GM23248 (cell line): ENCODE measurements around the gene PCCA. TPM values are rescaled to one million over a fixed set of nuclear protein-coding genes. Genes with fewer than 3 reads are reported as not detected.
"Not testable (repeated sequence)": the region's sequence is repeated elsewhere in the genome, so short reads cannot be mapped to it uniquely, and the experiment has no call there.

Experiments
- DNase-seq: peaks from one replicate; pipeline ENCODE4 v3.0.0-alpha.2; 2015
- H2AFZ ChIP-seq: fragments of 200-600 bp; sonication (generic); 2 replicates; pipeline ENCODE4 v1.6.1; 2016; ENCODE audit warnings: antibody characterized with exemption
- H3F3A ChIP-seq: fragments of 200-600 bp; sonication (generic); 2 replicates; pipeline ENCODE4 v1.6.1; 2016; ENCODE audit warnings: mild to moderate bottlenecking, antibody characterized with exemption, mixed run types; ENCODE audit not compliant: insufficient read depth
- H3K27ac ChIP-seq: fragments of 200-600 bp; sonication (generic); 2 replicates; pipeline ENCODE4 v1.5.1; 2016; ENCODE audit warnings: mild to moderate bottlenecking
- H3K27me3 ChIP-seq: fragments of 200-600 bp; sonication (generic); replicated peaks from 2 replicates; pipeline ENCODE4 v1.6.1; 2016; ENCODE audit warnings: mild to moderate bottlenecking; ENCODE audit not compliant: insufficient read depth
- H3K36me3 ChIP-seq: fragments of 200-600 bp; sonication (generic); 2 replicates; pipeline ENCODE4 v1.6.1; 2016; ENCODE audit warnings: low read depth, mild to moderate bottlenecking
- H3K4me1 ChIP-seq: fragments of 200-600 bp; sonication (generic); 2 replicates; pipeline ENCODE4 v1.6.1; 2016; ENCODE audit warnings: mild to moderate bottlenecking; ENCODE audit not compliant: insufficient read depth
- H3K4me2 ChIP-seq: fragments of 200-600 bp; sonication (generic); one replicate; pipeline ENCODE4 v1.6.1; 2016; ENCODE audit warnings: mild to moderate bottlenecking; ENCODE audit not compliant: unreplicated experiment
- H3K4me3 ChIP-seq: fragments of 200-600 bp; sonication (generic); 2 replicates; pipeline ENCODE4 v1.5.1; 2016; ENCODE audit warnings: mild to moderate bottlenecking
- H3K79me2 ChIP-seq: fragments of 200-600 bp; sonication (generic); 2 replicates; pipeline ENCODE4 v1.6.1; 2016; ENCODE audit warnings: mild to moderate bottlenecking; ENCODE audit not compliant: insufficient read depth
- H3K9ac ChIP-seq: fragments of 200-600 bp; sonication (generic); 2 replicates; pipeline ENCODE4 v1.6.1; 2016; ENCODE audit warnings: mild to moderate bottlenecking
- H3K9me2 ChIP-seq: fragments of 200-600 bp; sonication (generic); 2 replicates; pipeline ENCODE4 v1.6.1; 2016; ENCODE audit warnings: mixed run types, mild to moderate bottlenecking, moderate library complexity; ENCODE audit not compliant: insufficient read depth
- H3K9me3 ChIP-seq: fragments of 200-600 bp; sonication (generic); one replicate; pipeline ENCODE4 v1.6.1; 2017; ENCODE audit warnings: low read depth
- H4K20me1 ChIP-seq: fragments of 200-600 bp; sonication (generic); 2 replicates; pipeline ENCODE4 v1.6.0; 2016; ENCODE audit not compliant: insufficient read depth
- EZH2 ChIP-seq: fragments of 200-600 bp; sonication (generic); IDR thresholded peaks from 2 replicates; pipeline ENCODE4 v1.6.1; 2018; ENCODE audit warnings: antibody characterized with exemption, mild to moderate bottlenecking; ENCODE audit not compliant: insufficient read depth, poor library complexity, severe bottlenecking
- EZH2phosphoT487 ChIP-seq: fragments of 200-600 bp; sonication (generic); IDR thresholded peaks from 2 replicates; pipeline ENCODE4 v1.6.1; 2018; ENCODE audit warnings: antibody characterized with exemption, moderate library complexity, mild to moderate bottlenecking, low read depth; ENCODE audit not compliant: insufficient read depth
- WGBS, 2 experiments: methylation state at CpG; one replicate each; pipeline ENCODE4 v1.1.6; 2015 to 2017; ENCODE audit warnings: low lambda C conversion rate in 2 of 2, low coverage in 1 of 2; ENCODE audit errors: missing lambda C conversion rate in 2 of 2; 5-methylcytosine and 5-hydroxymethylcytosine counted together
- in situ Hi-C: fragments of 300-500 bp; cut with MboI; formaldehyde crosslinking; loops from 2 replicates; pipeline ENCODE4 v1.15.0; 2020
- polyA plus RNA-seq: library from polyadenylated mRNA; unstranded; fragments of >200 nt; fragmentation: Nextera tagmentation; extraction: Ambion mirVana; gene quantifications from 2 replicates; pipeline ENCODE4 v1.2.1, GENCODE V29; 2016
- small RNA-seq: library from RNA; depleted of rRNA; stranded (forward); fragments of <200 nt; gene quantifications from one replicate; pipeline ENCODE3, GENCODE V24; 2014; ENCODE audit warnings: low read depth, low replicate concordance
- total RNA-seq: library from RNA; depleted of rRNA; stranded (reverse); fragments of >200 nt; shearing (Covaris generic); gene quantifications from 2 replicates; pipeline ENCODE4 v1.2.3, GENCODE V29; 2014; rRNA removed

Gene PCCA
- total and polyA plus RNA-seq, 2 experiments from 2014 or later: 9.1 to 9.6 TPM

GRCh38 chr13:100565286-100565685 is 476.4 kb downstream of the PCCA start:
- DNase-seq: no peak
- Histone ChIP-seq H3K27me3 (no peaks in the 10 kb centered on the region; the same call in 1 of the 2 replicates), H3K36me3 (no peaks in the 10 kb centered on the region), H3K9ac (no peak overlapping the region), H3K4me3 (no peak overlapping the region), H2AFZ (no peak overlapping the region), H3F3A (no peaks in the 10 kb centered on the region), H3K27ac (no peak overlapping the region), H3K4me1 (no peaks in the 10 kb centered on the region), H3K9me2 (no peaks in the 10 kb centered on the region), H3K4me2 (no peak overlapping the region), H3K79me2 (no peaks in the 10 kb centered on the region), H3K9me3 (no peaks in the 10 kb centered on the region), H4K20me1 (no peaks in the 10 kb centered on the region)
- in situ Hi-C loops: no loop called here
- 68 to 71% methylated on average over 8 of the region's 8 CpGs for WGBS, 2 experiments
- TF ChIP-seq EZH2phosphoT487: no peak

DNA sequence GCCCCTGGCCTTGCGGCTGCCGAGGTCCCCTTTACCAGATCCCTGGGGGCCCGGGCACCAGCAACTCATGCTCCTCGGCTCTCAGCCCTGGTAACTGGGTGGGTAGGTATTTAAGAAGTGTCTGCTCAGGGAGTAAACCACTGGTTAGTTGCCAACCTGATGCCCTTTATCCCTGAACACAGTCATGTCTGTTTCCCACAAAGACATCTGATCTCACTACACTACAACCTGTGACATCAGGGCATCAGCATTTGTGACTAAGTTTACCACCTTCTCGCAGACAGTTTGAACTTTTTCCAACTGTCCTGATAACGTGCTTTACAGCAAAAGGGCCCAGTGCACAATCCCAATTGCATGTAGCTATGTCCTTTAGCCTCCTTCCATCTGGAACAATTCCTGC is 477.6 kb downstream of the PCCA start:
- Histone ChIP-seq H2AFZ (no peak overlapping the region), H3K27ac (no peak overlapping the region), H3K9ac (no peak overlapping the region), H4K20me1 (no peaks in the 10 kb centered on the region), H3K9me3 (no peaks in the 10 kb centered on the region), H3K4me1 (no peaks in the 10 kb centered on the region), H3K27me3 (no peaks in the 10 kb centered on the region; the same call in 1 of the 2 replicates), H3K4me3 (no peak overlapping the region), H3K79me2 (no peaks in the 10 kb centered on the region), H3K9me2 (no peaks in the 10 kb centered on the region), H3K4me2 (no peak overlapping the region), H3F3A (no peaks in the 10 kb centered on the region), H3K36me3 (no peaks in the 10 kb centered on the region)
- in situ Hi-C loops: no loop called here
- 67 to 72% methylated on average over 6 of the region's 6 CpGs for WGBS, 2 experiments
- peak; percentile 53 for DNase-seq
- TF ChIP-seq EZH2phosphoT487: no peak
- no peak for TF ChIP-seq EZH2

- Histone ChIP-seq H2AFZ (no peak overlapping the region), H3K27me3 (no peaks in the 10 kb centered on the region), H3K4me3 (no peak overlapping the region), H3K9me3 (no peaks in the 10 kb centered on the region), H4K20me1 (no peaks in the 10 kb centered on the region), H3K79me2 (no peaks in the 10 kb centered on the region), H3K4me1 (no peaks in the 10 kb centered on the region), H3K4me2 (no peak overlapping the region), H3K9ac (no peak overlapping the region), H3F3A (no peaks in the 10 kb centered on the region), H3K27ac (no peak overlapping the region), H3K36me3 (no peaks in the 10 kb centered on the region), H3K9me2 (no peaks in the 10 kb centered on the region)
- peak; percentile 84 for DNase-seq
- in situ Hi-C loops: no loop called here
- WGBS, 2 experiments: 42 to 48% methylated on average over 2 of the region's 2 CpGs
- no peak for TF ChIP-seq EZH2
- TF ChIP-seq EZH2phosphoT487: no peak
These were observed 484.2 kb downstream of the PCCA start for GRCh38 chr13:100573121-100573520.

DNA sequence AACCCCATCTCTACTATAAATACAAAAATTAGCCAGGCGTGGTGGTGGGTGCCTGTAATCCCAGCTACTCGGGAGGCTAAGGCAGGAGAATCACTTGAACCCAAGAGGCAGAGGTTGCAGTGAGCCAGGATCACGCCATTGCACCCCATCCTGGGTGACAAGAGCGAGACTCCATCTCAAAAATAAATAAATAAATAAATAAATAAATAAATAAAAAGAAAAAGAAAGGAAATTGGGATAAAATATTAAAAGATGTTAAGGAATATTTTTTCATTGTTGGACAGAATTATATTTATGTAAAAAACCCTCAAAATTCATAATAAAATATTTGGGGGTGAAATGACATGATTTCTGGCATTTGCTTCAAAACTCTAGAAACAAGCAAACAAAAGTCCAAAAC is 488.3 kb downstream of the PCCA start:
- H3K9me3 ChIP-seq, H3K9me2 ChIP-seq, H3K4me3 ChIP-seq, DNase-seq, H3K36me3 ChIP-seq, H3K79me2 ChIP-seq, H3K27me3 ChIP-seq, H3K27ac ChIP-seq, in situ Hi-C loops, H3K4me2 ChIP-seq, H3F3A ChIP-seq, H2AFZ ChIP-seq, H4K20me1 ChIP-seq, H3K4me1 ChIP-seq, H3K9ac ChIP-seq: not testable (repeated sequence)
- 81 to 83% methylated on average over 4 of the region's 4 CpGs for WGBS, 2 experiments

Small RNA genes lying within 50 kb of the gene (small RNA-seq; reads per million reads assigned to genes)
- not detected for gene AL356575.1

Other genes starting within 250 kb of the PCCA start
- not detected in 2 replicates for gene ZIC5, start 117.3 kb upstream of the PCCA start, total RNA-seq
- not detected in 2 replicates for gene ZIC5, start 117.3 kb upstream of the PCCA start, polyA plus RNA-seq
- not detected in 2 replicates for gene ZIC2, start 107.3 kb upstream of the PCCA start, total RNA-seq
- gene ZIC2, start 107.3 kb upstream of the PCCA start, polyA plus RNA-seq: not detected in 2 replicates